Parathyroid adenoma (tissue), 2 donors: ENCODE measurements around the gene SIRT6.
"Not testable (repeated sequence)": the region's sequence is repeated elsewhere in the genome, so short reads cannot be mapped to it uniquely, and the experiment has no call there.

Experiments
- H2AFZ ChIP-seq: fragments of 300-600 bp; sonication (generic); one replicate; pipeline ENCODE4 v1.7.0; 2017; ENCODE audit warnings: antibody characterized with exemption, mild to moderate bottlenecking
- H3K27ac ChIP-seq: fragments of 300-600 bp; sonication (generic); one replicate; pipeline ENCODE4 v1.7.0; 2017
- H3K27me3 ChIP-seq: fragments of 300-600 bp; sonication (generic); one replicate; pipeline ENCODE4 v1.7.0; 2017; ENCODE audit warnings: low read length; ENCODE audit not compliant: control insufficient read depth, insufficient read depth
- H3K36me3 ChIP-seq: fragments of 300-600 bp; sonication (generic); one replicate; pipeline ENCODE4 v1.7.0; 2017; ENCODE audit warnings: low read length; ENCODE audit not compliant: control insufficient read depth, insufficient read depth
- H3K4me1 ChIP-seq: fragments of 300-600 bp; sonication (generic); one replicate; pipeline ENCODE4 v1.7.0; 2017; ENCODE audit warnings: control low read depth
- H3K4me2 ChIP-seq: fragments of 300-600 bp; sonication (generic); one replicate; pipeline ENCODE4 v1.7.0; 2017; ENCODE audit warnings: low read length
- H3K4me3 ChIP-seq: fragments of 300-600 bp; sonication (generic); one replicate; pipeline ENCODE4 v1.7.0; 2017; ENCODE audit warnings: low read depth, low read length
- H3K79me2 ChIP-seq: fragments of 300-600 bp; sonication (generic); one replicate; pipeline ENCODE4 v1.7.0; 2017; ENCODE audit warnings: control low read depth
- H3K9ac ChIP-seq: fragments of 300-600 bp; sonication (generic); one replicate; pipeline ENCODE4 v1.7.0; 2017; ENCODE audit warnings: mild to moderate bottlenecking
- H3K9me3 ChIP-seq: fragments of 300-600 bp; sonication (generic); one replicate; pipeline ENCODE4 v1.7.0; 2017; ENCODE audit warnings: low read length; ENCODE audit not compliant: control insufficient read depth
- CTCF ChIP-seq: fragments of 300-600 bp; sonication (generic); IDR thresholded peaks from one replicate; pipeline ENCODE4 v1.7.0; 2017; ENCODE audit warnings: antibody characterized with exemption, mild to moderate bottlenecking
- donor health status: primary hyperparathyroidism.

SIRT6 gene

GRCh38 chr19:4161415-4162077 lies 20.8 kb downstream of the SIRT6 start:
- H3K27me3 ChIP-seq = peaks cover 4% of the 10 kb centered on the region
- no peak for TF ChIP-seq CTCF
- H3K9me3 ChIP-seq = no peaks in the 10 kb centered on the region
- H2AFZ ChIP-seq = no peak overlapping the region
- H3K79me2 ChIP-seq = no peaks in the 10 kb centered on the region
- no peak overlapping the region for H3K4me3 ChIP-seq
- no peaks in the 10 kb centered on the region for H3K36me3 ChIP-seq
- no peak overlapping the region for H3K9ac ChIP-seq
- H3K27ac ChIP-seq = no peak overlapping the region
- no peaks in the 10 kb centered on the region for H3K4me1 ChIP-seq
- no peak overlapping the region for H3K4me2 ChIP-seq

GRCh38 chr19:4157971-4158370 lies 24.4 kb downstream of the SIRT6 start:
- not testable (repeated sequence) for H3K4me3 ChIP-seq, H3K79me2 ChIP-seq, H3K4me2 ChIP-seq, H2AFZ ChIP-seq, H3K27ac ChIP-seq, H3K9me3 ChIP-seq, H3K36me3 ChIP-seq, H3K27me3 ChIP-seq, H3K9ac ChIP-seq, H3K4me1 ChIP-seq

- Histone ChIP-seq H3K4me3 (no peak overlapping the region), H3K4me2 (no peak overlapping the region), H3K9ac (no peak overlapping the region), H3K27ac (no peak overlapping the region), H3K27me3 (peaks cover 4% of the 10 kb centered on the region), H3K79me2 (no peaks in the 10 kb centered on the region), H3K36me3 (no peaks in the 10 kb centered on the region), H3K4me1 (no peaks in the 10 kb centered on the region), H3K9me3 (no peaks in the 10 kb centered on the region), H2AFZ (no peak overlapping the region)
- TF ChIP-seq CTCF = no peak
These were observed 25.2 kb downstream of the SIRT6 start for GRCh38 chr19:4157164-4157563.

GRCh38 chr19:4154571-4155312 lies 27.6 kb downstream of the SIRT6 start:
- H3K9me3 ChIP-seq = no peaks in the 10 kb centered on the region
- no peaks in the 10 kb centered on the region for H3K79me2 ChIP-seq
- no peaks in the 10 kb centered on the region for H3K36me3 ChIP-seq
- H3K4me2 ChIP-seq = no peak overlapping the region
- H3K27ac ChIP-seq = no peak overlapping the region
- H2AFZ ChIP-seq = no peak overlapping the region
- no peaks in the 10 kb centered on the region for H3K27me3 ChIP-seq
- no peaks in the 10 kb centered on the region for H3K4me1 ChIP-seq
- H3K9ac ChIP-seq = no peak overlapping the region
- no peak for TF ChIP-seq CTCF
- H3K4me3 ChIP-seq = no peak overlapping the region

GRCh38 chr19:4152241-4152998 lies 29.9 kb downstream of the SIRT6 start:
- no peak overlapping the region for H3K27ac ChIP-seq
- no peak for TF ChIP-seq CTCF
- H2AFZ ChIP-seq = no peak overlapping the region
- no peaks in the 10 kb centered on the region for H3K4me1 ChIP-seq
- H3K79me2 ChIP-seq = no peaks in the 10 kb centered on the region
- no peak overlapping the region for H3K4me2 ChIP-seq
- no peaks in the 10 kb centered on the region for H3K27me3 ChIP-seq
- H3K36me3 ChIP-seq = no peaks in the 10 kb centered on the region
- no peaks in the 10 kb centered on the region for H3K9me3 ChIP-seq
- H3K9ac ChIP-seq = no peak overlapping the region
- H3K4me3 ChIP-seq = no peak overlapping the region
